HG03066 (cell line): Measurements from ENCODE around the gene ZC3H14.

Source experiments
- ATAC-seq: cut with Tn5 transposase; IDR thresholded peaks from one replicate; pipeline ENCODE4 v1.9.1; 2021; ENCODE audit warnings: low read depth; ENCODE audit not compliant: unreplicated experiment

ZC3H14 gene

DNA sequence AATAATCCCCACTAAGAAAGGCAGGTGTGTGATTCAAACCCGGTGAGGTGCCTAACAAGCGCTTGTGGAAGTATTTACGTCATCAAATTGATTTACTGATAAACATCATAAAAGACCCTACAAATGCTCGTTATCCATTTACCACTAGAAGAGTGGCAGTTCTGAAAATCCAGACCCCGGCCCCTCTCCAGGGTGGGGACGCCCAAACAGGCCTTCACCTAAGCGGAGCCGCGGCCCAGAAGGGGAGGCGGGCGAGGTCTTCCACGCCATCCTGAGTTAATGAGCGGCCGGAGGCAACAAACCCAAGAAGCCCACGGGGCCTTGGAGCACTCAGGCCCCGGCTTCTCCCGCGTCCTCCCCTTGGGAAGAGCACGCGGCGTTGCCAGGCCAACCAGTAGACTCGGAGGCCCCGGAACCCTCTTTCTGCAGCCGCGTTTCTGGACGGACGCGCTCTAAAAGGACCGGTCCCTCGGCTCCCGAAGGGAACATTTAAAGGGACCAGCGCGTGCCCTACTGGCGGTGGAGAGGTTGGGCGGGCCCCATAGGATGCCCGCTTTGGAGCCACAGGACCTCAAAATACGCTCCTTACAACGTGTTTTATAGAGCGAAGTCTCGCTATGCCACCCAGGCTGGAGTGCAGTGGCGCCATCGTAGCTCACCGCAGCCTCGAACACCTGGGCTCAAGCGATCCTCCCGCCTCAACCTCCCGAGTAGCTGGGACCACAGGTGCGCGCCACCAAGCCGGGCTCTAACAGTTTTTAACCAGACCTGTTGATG, 11.6 kb upstream of the ZC3H14 start:
- ATAC-seq, result no peak

DNA sequence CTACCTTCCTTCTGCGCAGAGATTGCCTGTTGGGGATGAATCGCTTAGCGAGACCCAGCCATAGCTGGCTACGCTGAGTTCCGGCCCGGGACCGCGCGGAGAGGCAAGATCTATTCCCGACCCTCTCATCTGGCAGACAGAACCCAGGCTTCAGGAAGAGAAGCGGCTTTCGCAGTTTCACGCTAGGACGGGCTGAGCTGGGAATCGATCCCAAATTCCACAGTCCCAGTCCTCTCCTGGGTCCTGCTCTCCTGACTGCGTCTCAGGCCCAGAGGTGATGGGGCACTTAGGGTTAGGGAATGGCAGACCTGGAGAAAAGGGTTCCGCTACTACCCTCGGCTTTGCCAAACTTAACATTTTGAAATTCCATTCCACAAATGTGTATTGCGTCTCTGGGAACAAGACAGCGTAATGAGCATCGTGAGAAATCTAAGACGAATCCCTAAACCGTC, 10.8 kb upstream of the ZC3H14 start:
- no peak for ATAC-seq

DNA sequence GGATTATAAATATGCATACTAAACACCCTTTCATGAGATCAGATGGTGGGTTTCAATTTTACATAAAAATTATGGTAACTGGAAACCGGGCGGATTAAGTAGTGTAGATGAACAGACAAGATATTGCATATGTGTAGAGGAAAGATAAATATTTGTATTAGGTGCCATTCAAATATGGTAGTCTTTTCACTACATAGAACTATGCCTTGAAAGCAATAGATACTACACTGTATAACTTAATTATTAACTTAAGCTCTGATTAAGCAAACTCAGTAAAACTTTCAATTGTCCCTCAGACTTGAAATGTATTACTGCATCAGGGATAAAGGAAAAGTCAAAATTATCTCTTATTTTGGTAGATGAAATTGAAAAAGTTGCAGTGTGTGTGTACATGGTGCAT, 10.0 kb upstream of the ZC3H14 start:
- no peak for ATAC-seq

DNA sequence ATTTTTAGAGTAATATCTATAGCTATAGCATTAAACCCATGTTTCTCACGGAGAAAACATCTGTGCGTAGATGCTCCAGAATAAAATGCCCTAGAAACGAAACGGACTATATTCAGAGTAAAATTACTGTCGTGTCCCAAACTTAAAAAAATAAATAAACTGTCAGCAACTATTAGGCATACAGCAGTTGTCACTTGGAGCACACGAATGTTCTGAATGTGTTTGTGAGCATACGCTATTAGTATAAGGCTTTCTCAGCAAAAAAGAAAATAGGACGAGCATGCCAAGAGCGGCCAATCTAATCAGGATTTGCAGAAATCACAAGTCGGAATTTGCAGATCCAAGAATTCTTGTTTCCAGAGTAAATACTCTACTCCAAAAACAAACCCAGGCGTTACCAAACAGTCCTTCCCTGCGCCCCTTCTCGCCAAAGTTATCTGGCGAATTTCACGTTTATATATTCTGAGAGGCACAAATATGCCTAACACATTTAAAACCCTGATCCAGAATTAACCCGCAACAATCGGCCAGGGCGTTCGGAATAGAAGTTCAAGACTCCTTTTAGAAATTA, 8.9 kb upstream of the ZC3H14 start:
- no peak for ATAC-seq

DNA sequence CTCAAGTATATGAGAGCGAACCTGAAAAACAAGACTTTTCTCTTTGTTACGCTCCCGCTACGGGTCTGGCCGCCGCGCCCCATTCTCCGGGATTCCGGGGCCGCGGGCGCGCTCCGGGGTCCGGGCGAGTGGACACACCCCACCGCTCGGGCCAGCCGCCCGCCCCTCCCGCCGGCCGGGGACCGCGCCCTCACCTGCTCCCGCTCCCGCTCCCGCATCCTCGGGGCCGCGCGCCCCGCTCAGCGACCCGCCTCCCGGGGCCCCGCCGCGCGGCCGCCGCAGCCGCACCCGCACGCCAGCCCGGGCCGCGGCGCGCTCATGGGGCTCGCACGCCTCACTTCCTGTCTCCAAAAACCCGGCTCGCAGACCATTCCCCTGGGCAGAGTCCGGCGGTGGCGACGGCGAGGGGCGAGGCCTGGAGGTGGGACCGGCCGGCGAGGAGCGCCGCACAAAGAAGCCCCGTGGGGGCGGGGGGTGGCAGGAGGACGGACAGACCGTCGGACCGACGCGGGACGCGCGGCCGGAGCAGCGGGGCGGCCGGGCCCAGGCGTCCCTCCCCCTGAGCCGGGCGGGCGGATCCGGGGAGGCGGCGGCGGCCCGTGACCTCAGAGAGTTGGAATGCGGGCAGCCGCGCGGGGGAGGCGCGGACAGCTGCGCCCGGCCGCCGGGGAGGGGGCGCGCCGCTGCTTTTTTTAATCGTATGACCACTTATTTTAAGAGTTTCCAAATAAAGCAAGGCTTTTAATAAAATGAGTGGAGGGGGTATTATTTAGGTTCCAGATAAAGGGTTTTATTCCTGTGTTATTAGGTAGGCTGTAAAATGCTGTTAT, 8.2 kb upstream of the ZC3H14 start, which contains the start of gene PTPN21:
PTPN21 (minus strand) TSS at position 551 of the 830 bp plus-strand sequence. CDS start 4,590 bp downstream, outside the sequence.
- ATAC-seq, result no peak

DNA sequence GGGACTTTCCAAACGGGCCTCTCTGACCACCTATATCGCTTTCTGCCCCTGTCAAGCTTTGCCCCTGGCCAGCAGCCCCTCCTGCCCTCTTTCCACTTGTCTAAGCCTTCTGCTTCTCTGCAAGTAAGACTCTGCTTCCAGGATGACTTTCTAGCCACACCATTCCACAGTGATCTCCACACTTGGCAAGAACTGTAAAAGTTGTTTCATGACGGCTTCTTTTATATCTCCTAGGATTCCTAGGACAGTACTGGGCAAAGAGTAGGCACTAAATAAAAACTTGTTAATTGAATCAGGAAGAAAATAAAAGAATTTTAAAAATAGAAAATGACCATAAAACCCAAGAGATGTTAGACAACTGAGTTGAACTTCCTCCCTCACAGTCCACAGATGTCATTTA, 6.3 kb upstream of the ZC3H14 start:
- no peak for ATAC-seq

DNA sequence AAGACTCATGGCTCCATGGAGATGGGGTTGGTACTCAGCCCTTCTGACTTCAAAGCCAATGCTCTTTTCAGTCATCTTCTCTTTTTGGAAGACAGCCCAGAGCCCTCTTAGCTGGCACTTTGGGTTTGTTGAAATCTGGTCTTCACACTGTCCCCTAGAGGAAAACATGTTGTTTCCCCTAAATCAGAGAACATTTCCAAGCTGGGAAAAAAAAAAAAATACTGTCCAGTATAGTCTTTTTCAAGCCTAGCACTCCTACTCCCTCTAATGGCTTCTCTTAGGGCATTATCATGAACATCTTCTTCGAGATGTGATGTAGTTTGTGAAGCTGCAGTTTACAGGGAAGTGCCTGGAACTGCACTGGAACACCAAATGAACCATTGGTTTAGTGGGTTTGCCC, 3.0 kb upstream of the ZC3H14 start:
- ATAC-seq, result no peak

DNA sequence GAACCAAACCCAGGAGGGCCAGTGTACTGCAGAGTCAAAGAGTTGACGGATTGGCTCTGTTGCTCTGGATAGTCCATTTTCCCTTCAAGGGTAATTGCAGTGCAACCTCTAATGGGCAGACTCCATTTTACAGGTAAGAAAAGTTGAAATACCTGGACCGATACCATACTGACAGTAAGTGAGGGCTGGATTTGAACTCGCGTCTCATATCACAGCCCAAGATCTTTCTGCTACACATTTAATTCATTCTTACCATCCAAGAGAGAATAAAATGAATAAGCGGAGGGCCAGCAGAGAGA, 356 bp upstream of the ZC3H14 start:
- no peak for ATAC-seq

DNA sequence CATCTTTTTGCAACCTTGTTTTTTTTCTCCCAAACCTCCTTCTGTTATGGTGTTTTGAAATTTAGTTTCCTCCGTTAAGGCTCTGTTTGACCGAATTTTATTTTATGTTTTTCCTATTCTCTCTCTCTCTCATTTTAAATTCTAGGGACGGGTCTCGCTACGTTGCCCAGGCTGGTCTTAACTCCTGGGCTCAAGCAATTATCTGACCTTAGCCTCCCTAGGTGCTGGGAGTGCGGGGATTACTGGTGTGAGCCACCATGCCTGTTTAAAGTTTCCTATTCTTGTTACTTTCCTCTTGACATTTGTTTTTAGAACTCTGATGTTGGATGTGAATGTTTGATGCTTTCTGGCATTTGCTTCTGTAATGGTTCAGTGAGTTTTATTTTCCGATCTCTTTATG, 1.0 kb downstream of the ZC3H14 start:
- ATAC-seq, result no peak

DNA sequence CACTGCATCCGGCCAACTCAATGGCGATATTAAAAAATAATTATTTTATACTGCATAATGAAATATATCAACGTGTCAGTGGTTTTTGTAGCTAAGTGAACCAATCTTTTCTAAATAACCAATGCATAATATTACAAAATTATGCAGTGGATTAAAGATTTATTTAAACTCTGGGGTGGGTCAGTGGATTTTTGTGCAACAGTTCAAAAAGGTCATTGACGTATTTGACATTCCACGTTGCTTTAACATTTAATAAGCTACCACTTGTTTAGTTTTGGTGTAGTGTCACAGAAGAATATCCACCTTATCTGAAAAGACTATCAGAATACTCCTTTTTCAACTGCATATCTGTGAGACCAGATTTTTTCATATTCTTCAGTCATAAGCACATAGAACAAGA, 2.6 kb downstream of the ZC3H14 start:
- no peak for ATAC-seq

DNA sequence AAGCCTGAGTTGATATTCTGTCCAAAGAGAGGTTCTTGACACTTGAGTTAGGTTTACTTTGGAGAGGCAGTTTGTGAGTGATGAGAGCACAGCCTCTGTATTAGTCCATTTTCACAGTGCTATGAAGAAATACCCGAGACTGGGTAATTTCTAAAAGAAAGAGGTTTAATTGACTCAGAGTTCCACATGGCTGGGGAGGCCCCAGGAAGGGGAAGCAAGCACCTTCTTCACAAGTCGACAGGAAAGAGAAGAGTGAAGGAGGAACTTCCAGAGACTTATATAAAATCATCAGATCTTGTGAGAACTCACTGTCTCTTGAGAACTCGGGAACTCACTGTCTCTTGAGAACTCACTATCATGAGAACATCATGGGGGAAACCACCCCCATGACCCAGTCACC, 5.4 kb downstream of the ZC3H14 start:
- ATAC-seq, result no peak

DNA sequence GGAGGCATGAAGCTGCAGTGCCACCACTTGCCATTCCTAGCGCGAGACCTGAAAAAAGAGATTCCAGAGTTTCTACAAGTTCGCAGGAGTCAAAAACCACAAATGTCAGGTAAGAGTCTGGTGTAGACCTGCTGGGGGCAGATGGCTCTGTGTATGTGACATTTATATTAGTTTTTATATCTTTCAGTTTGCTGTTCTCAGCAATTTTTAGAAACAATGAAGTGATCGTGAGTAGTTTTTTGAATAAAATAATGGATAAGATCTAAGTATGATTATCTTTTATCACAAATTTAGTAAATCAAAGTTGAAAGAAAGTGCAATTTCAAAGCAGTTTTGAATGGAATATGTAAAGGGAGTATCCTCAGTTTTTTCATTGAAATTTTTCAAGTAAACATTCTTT, 9.3 kb downstream of the ZC3H14 start:
- ATAC-seq, result no peak

DNA sequence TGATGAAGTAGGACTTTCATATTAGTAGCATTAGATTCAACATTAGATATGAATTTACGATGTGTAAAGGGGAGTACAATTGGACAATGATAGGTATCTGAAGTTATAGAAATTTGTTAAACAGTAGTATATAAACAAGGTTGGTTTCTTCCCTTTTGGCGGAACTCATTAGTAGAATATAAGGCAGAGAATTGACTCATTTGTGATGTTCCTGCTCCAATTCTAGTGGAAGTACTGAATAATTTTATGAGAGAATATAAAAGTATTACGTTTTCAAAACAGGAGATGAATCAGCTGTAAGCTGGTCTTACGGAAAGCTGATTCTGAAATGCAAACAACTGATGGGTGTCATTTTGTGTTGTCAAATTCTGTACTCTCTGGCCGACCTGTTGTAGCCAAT, 13.4 kb downstream of the ZC3H14 start:
- ATAC-seq, result no peak

DNA sequence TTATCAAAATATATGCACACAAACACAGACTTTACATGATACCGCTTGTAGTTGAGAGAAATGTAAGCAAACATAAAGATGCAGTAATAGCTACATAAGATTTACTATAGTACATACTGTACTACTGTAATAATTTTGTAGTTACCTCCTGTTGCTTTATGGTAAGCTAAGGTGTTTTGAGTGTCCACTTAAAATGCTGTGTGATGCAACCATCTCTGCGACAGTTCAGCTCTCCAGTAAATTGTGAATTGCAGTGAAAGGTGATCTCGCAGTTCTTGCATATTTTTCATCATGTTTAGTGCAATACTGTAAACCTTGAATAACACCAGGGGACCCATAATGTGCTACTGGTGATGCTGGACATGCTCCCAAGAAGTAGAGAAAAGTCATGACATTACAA, 21.6 kb downstream of the ZC3H14 start:
- no peak for ATAC-seq

DNA sequence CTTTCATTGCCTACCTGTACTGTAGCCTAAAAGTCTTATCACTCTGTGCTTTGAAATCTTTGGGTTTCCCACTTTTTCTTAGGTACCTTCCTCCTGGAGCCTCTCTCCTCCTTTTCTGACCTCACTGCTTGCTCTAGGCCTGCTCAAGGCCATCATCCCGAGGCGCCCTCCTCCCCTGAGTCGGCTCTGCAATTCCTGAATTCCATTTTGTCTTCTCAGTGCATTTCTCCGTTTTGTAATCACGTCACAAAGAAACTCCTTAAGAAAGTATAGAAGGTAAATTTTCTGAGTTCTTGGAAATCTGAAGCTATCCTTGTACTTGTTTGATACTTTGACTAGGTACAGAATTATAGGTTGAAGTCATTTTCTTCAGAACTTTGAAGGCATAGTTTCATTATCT, 25.2 kb downstream of the ZC3H14 start:
- ATAC-seq, result no peak

DNA sequence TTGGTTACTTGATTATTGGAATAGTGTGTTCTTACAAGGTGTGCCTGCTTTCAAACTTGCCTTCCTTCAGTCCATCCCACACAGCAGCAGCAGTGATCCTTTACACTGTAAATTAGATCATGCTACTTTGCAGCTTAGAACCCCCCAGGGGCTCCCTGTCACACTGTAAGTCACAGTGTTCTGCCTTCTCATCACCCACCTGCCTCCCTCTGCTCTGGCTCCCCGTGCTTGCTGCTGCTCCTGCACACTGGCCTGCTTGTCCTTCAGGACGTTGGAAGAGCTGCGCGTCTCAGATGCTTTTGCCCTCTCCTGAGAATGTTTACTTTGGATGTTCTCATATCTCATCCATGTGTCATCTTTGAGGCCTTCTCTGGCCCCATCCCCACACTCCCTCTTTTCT, 27.3 kb downstream of the ZC3H14 start:
- ATAC-seq, result no peak

DNA sequence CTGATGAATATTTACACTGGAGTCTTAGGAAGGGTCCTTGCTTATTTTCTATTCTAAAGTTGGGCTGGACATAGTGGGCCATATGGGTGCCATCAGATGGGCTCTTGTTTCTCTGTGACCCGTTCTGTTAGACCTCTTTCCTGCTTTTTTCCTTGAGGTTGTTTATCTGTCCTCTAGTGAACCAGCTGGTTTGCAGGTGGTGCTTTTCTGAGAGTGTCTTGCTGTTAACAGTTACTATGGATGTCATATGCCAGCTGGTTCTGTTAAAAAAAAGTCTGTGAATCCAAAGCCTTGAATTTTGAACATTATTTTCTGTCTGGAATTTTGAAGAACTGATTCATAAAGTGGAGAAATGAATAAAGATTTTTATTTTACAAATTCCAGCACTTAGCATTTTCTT, 29.2 kb downstream of the ZC3H14 start:
- ATAC-seq, result no peak

DNA sequence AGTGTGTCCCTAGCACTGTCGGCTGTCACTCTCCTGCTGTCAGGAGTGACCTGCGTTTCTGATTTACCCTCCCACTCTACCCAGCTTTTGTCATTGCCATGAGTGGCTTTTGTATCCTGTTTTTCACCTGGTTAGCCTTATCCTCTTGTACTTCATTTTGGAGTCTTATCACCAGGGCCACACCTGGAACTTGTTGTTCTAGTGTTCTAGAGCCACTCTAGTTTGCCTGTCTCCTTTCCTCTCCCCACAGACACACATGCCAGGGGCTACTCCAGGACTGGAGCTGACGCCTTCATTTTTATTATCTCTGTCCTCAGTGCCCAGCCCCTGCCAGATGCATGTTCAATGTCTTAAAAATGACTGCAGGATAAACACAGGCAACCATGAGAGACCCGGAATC, 34.2 kb downstream of the ZC3H14 start:
- no peak for ATAC-seq

DNA sequence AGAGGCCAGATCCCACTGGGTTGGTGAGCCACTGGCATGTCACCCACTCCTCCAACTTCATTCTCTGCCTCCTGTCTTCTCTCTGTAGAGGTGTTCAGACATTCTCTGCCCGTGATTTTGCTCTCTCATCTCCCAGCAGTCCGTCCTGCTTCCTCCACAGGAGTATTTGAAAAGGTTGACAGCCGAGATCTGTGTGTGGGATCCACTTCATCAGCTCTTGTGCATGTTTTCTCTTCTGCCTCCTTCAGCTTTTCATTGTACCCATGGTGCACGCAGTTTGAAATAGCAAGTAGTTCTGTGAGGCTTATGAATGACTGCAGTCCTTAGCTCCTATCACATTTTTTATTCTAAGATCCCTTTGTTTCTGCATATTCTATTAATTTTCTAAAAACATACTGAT, 34.8 kb downstream of the ZC3H14 start:
- ATAC-seq, result no peak

DNA sequence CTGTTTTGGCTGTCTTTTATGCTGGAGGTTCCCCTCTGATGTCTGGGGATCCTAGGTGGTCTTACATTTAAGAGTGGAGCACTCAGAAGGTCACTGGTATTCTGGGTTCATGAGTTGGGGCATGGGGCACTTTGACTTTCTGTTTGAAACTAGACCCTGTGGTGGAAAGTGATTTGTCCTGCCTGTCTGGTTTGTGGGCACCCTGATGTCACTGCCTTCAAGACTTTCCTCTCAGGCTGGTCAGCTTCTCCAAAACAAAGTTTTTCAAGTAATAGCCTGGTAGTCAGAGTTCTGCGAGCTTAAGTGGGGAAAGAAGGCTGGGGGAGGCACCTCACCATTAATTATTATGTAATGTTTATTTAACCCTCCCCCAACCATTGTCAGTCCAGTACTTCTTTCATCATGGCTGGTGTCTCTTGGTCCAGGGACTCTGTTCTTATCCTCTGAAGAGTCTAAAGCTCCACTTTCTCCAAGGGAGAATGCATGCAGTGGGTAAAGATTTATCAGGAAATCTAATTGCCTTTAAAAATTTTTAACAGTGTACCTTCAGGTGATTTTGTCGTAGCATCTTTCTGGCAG, 35.3 kb downstream of the ZC3H14 start:
- no peak for ATAC-seq

DNA sequence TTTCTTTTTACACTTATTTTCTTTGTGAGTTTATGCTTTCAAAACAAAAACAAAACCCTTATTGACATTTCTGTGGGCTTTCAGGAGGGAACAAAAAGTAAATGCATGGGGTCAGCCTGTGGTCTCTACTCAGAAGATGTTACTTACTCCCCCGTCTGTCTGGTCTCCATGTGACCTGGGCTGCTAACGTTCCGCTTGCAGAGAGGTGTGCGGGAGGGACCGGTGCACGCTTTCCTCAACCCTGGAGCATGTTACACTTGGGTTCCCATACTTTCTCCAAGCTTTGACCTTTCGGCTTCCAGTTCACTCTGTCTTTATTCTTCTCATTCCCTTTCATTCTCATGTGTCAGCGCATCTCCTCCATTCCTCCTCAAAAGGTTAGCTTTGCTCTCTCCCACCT, 36.5 kb downstream of the ZC3H14 start:
- peak; percentile 38 for ATAC-seq
